T-helper 1 cell (primary cell): ENCODE results near the gene SLC26A1.
A peak's percentile ranks its signal among the peaks of the same experiment; 100 is the strongest.

Experiments
- DNase-seq, 5 donors: peaks; one replicate each; pipeline ENCODE4 v3.0.0-alpha.2; 2012 to 2020

SLC26A1 gene

DNA sequence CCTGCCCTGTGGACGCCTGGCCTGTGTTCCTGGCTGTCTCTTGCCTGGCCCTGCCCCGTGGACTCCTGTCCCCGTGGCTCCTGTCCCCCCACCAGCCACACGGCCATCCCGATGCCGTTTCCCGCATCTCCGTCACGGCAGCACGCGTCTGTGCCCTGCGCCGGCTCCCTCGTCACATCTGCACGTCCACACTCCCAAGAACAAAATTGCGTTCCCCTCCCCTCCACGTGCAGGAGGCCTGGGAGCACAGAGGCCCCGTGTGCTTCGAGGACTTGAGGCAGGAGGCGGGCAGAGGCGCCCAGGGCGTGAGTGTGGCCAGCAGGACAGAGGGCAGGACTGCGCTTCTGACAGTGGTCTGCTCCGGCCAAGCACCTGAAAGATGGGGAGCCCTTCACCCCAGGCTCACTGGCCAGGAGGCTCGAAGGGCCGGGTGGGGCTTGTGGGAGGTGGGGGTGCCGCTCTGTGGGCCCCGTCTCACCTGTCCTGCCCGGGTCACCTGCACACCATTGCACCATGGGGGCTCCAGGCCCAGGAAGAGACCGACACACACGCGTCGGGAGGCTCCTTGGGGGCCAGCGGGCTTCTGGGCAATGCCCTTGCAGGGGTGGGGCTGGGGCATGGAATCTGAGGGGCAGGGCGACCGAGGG lies 35.5 kb upstream of the SLC26A1 start:
- DNase-seq = no peak

DNA sequence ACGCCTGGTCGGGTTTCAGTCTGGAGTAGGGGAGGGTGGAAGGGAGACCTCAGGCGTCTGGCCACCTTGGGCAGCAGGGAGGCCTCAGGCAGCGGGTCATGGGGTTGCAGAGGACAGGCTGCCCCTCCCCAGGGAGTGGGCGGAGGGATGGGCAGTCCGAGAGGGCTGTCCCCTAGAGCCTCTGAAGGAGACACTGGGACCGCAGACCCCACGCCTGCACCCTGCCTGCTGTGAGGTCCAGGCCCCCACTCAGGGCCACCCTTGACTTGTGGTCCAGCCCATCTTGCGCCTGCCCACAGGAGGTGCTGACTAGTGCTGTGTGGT lies 34.7 kb upstream of the SLC26A1 start:
- no peak for DNase-seq

DNA sequence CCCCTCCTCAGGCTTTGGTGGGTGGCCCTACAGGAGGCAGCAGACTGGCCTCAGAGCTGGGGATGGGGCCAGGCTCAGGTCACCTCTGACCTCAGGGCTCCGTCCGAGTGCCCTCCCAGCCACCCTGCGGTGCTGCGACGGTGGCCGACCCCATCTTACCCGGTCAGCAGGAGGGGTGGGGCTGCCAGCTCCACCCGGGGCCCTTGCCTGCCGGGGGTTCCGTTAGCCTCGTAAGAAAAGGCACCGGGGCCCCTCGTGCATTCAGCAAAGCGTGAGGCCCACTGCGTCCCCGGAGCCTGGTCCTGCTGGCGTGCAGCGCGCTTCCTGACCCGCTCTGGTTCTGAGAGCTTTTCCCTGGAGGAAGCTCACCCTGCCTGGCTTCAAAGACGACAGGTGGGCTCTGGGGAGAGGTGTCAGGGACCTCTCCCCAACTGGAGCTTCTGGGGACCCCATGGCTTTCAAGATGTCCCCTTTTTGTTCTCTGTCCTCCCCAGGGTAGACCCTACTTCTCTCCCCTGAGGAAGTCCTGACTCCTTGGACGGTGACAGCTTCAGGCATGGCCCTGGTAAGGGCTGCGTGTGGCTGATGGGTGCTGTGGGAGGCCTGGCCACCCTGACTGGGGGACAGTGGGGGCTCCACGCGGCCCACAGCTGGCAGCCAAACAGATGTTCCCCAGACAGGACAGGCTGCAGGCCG lies 34.2 kb upstream of the SLC26A1 start:
- no peak for DNase-seq

DNA sequence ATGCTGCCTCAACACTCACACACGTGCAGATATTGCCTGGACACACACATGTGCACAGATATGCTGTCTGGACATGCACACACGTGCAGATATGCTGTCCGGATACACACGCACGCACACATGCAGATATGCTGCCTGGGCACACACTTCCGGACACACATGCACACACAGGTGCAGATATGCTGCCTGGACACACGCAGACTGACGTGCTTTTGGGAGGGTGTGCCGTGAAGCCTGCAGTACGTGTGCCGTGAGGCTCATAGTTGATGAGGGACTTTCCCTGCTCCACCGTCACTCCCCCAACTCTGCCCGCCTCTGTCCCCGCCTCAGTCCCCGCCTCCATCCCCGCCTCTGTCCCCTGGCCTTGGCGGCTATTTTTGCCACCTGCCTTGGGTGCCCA lies 32.9 kb upstream of the SLC26A1 start:
- DNase-seq = peak in 2 of 5 donors; percentile 19 to 21

DNA sequence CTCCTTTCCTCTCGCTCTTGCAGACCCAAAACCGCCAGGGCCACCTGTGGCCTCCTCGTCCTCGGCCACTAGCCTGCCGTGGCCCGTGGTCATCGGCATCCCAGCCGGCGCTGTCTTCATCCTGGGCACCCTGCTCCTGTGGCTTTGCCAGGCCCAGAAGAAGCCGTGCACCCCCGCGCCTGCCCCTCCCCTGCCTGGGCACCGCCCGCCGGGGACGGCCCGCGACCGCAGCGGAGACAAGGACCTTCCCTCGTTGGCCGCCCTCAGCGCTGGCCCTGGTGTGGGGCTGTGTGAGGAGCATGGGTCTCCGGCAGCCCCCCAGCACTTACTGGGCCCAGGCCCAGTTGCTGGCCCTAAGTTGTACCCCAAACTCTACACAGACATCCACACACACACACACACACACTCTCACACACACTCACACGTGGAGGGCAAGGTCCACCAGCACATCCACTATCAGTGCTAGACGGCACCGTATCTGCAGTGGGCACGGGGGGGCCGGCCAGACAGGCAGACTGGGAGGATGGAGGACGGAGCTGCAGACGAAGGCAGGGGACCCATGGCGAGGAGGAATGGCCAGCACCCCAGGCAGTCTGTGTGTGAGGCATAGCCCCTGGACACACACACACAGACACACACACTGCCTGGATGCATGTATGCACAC lies 31.8 kb upstream of the SLC26A1 start:
- no peak for DNase-seq

DNA sequence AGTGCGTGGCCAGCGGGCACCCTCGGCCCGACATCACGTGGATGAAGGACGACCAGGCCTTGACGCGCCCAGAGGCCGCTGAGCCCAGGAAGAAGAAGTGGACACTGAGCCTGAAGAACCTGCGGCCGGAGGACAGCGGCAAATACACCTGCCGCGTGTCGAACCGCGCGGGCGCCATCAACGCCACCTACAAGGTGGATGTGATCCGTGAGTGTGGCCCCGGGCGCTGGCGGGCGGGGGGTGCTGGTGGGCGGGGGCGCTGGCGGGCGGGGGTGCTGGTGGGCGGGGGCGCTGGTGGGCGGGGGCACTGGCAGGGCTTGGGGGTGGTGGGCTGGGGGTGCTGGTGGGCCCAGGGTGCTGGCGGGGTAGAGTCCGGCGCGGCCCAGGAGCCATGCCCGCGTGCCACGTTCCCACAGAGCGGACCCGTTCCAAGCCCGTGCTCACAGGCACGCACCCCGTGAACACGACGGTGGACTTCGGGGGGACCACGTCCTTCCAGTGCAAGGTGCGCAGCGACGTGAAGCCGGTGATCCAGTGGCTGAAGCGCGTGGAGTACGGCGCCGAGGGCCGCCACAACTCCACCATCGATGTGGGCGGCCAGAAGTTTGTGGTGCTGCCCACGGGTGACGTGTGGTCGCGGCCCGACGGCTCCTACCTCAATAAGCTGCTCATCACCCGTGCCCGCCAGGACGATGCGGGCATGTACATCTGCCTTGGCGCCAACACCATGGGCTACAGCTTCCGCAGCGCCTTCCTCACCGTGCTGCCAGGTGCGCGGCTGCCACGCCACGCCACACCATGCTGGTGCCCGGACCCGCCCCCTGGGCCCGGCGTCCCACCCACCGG lies 30.9 kb upstream of the SLC26A1 start:
- no peak for DNase-seq

DNA sequence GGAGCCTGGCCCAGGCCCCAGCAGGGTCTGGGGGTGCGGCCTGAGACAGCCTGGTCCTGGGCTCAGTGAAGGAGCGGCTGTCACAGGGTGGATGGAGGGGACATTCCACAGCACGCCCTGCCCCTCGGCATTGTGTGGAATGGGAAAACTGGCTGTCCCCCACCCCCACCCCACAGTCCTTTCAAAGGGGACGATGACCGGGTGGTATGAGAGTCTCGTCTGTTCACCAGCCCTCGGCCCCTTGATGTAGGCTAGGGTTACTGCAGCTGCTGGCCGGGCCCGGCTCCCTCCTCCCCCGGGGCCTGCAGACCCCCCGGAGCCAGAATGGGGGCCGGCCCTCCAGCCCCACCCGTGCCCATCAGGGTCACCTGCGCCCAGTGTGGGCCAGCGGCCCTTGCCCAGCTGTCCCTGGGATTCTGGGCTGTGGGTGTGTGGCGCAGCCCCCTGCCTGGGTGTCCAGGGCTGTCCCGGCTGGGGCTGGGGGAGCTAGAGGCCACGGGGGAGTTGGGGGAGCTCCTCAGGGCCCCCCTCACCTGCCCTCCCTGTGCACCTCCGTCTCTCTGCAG lies 30.0 kb upstream of the SLC26A1 start:
- no peak for DNase-seq

DNA sequence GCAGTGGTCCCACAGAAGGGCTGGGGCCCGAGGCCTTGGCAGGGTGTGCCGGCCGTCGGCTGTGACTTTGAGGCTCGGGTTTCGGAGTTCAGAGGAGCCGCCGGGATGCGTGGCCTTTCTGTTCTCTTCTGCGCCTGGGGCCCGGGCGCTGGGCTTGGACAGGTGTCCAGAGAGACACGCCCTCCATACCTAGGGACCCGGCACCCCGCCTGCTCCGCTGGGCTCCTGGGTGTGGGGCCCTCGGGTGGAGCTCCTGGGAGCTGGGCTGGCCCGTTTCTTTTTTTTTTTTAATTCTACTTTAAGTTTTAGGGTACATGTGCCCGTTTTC lies 29.5 kb upstream of the SLC26A1 start:
- no peak for DNase-seq

DNA sequence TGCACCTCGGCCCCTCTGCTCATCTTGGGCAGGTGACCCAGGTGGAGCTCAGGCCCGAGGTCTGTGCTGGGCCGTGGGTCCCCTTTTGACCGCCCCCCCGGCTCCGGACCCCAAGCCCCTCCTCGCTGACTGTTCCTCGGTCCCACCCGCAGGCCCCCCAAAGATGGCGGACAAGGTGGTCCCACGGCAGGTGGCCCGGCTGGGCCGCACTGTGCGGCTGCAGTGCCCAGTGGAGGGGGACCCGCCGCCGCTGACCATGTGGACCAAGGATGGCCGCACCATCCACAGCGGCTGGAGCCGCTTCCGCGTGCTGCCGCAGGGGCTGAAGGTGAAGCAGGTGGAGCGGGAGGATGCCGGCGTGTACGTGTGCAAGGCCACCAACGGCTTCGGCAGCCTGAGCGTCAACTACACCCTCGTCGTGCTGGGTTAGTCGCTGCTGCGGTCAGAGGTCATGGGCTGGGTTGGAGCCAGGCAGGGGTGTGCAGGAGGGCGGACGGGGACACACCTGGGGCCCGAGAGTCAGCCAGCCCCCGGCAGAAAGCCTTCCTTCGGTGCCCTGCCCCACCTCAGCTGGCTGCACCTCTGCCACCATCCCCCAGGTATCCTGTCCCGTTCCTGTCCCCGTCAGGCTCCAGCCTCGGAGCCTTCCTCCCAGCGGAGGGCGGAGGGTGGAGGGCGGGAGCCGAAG lies 29.0 kb upstream of the SLC26A1 start:
- DNase-seq = no peak

DNA sequence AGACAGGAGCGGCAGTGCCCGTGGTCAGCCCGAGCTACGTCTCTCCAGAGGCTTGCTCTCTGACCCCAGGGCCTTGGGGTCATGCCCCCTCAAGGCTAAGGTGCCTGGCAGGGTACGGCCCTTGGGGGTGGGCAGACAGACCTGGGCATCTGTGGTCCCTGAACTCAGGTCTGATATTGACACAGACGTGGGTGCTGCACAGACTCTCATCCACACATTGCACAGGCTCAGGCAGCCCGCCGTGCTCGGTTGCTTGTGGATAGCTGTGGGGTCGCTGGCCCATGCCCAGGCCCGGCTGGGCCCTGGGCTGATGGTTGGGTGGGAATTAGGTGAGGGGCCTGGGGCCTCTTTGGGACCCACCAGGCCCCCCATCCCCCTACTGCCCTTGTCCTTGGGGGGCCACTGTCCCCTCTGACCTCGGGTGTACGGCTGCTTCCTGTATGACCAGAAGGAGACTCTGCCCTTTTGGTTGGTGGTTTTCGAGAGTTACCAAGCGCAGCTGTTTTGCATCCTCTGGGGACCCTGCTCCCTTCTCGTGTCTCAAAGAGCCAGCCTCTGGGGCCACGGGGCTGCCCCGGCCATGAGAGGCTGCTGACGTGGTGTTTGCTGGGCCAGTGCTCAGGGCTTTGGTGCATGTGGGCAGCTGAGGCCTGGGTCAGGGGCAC lies 28.3 kb upstream of the SLC26A1 start:
- no peak for DNase-seq

DNA sequence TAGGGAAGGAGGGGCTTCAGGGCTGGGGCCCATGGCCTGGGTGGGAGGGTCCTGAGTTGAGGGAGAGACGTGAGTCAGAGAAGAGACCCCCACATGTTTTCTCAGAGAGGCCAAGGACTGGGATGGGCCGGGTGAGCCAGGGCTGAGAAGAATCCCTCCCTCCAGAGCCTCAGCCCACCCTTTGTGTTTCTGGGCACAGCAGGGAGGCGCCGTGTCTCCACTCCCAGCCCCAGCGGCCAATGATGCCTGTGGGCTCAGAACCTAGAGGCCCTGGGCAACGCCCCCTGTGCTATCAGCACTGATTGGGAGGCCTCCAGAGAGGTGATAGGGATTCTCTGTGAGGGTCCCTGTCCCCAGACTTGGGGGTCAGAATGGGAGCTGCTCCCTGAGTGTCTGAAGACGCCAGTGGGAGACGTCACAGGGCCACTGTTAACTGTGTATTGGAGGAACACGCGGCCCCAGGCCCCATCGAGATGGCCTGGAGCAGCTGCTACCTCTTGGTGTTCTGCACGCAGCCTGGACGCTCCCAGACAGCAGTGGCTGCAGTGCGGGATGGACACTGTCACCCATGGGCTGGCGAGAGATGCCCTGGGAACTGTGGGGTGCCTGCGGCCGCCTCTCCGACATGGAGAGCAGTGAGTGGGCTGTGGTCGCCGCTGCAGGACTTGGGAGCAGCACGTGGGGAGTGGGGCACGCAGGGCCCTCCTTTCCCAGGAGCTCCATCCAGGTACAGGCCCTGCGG lies 26.7 kb upstream of the SLC26A1 start:
- no peak for DNase-seq

DNA sequence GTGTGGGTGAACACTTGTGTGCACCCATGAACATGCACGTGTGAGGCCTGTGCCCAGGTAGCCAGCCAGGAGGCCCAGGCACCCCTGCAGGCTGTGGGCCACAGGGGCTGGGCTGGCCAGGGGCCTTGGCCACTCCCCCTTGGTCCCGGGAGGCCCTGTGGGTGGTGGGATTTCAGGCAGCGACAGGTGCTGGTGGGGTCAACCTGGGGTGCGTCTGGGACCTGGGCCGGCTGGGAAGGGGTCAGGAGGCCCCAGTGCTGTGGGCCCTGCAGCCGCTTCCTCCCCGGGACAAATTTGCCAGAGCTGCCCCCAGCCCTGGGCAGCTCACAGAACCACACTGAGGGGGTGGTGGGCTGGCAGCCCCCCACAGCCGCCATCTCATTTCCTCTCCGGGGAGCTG lies 26.1 kb upstream of the SLC26A1 start:
- no peak for DNase-seq

DNA sequence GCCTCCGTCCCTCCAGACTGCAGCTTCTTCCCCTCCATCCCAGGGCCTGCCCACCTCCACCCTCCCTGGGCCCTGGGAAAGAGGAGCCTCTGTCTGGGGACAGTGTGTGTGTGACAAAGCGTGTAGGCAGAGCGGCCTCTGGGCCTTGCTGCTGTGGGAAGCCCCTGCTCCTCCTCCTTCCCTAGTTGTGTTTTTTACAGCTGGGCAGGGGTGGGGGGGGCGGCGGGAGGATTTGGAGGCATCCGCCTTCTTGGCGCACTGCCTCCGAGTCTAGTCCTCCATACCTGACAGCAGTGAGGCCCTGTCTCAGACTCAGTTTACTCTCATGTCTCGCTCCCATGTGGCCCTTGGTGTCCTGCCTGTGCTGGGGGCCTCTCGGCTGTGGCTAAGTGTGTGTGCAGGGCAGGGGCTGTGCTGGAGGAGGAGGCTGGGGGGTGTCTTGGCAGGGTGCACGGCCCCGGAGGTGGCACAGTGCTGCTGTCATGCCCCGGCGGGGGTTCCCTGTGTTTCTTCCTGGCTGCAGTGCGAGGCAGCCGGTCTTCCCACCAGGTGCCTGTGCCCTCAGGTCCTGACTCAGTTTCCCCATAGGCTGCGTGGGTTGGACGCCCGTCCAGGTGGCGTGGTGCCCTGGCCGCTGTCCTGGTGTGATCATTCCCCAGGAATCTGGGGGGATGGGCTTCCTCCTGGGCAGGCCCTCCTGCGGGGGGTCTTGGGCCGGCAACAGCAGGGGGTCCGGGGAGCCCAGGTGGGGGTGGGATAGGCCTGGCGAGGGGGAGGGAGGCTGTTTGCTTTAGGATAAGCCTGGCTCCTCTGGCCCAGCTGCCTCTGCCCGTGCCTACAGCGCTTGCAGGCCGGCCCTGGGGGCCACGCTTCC lies 25.2 kb upstream of the SLC26A1 start:
- no peak for DNase-seq

DNA sequence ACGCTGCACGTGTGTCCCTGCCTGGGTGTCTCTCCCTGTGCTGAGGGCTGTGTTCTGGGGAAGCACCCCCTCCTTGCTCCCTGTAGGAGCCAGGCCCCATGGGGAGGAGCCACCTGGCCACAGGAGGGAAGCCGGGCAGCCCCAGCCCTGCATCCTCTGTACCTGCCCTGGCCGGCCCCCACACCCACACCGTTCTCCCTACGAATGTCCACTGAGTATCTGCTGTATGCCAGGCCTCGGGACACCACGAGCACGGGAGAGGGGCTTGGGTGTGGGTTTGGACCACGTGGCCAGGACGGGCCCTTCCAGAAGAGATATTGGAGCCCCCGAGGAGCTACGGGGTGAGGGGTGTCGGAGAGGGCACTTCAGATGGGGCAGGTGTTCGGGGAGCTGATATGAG lies 24.5 kb upstream of the SLC26A1 start:
- DNase-seq = no peak

DNA sequence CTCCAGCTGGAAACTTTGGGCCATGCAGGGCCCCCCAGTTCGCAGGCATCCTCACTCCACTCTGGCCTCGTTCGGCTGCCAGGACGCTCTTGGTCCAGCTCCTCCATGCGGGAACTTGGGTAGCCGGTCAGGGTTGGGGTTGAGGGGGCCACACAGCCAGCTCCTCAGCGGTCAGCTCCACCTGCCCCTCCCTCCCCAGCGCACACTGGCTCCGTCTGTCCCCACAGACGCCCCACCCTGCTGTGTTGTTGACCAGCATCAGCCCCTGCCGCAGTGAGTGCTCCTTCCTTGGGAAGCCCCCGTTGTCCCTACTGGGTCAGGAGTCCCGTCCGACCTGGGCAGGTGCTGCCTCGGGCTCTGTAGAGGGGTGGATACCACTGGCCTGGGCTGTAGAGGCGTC lies 24.0 kb upstream of the SLC26A1 start:
- no peak for DNase-seq

DNA sequence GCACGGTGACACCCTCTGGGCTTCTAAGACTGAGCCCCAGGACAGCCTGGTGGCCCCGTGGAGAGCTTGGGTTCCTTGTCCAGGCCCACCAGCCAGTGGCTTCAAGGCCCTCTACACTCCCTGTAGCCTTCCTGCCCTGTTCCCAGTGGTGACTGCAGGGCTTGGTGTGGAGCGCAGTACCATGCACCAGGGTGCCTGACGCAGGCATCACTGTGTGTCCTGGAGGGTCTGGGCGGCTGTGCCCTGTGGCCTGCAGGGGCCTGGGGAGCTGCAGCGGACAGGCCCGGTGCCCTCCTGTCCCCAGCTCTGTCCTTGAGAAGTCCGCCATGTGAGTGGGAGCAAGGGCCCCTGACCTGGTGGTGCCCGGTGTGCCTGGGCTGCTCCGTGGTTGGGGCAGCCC lies 22.5 kb upstream of the SLC26A1 start:
- DNase-seq = no peak

DNA sequence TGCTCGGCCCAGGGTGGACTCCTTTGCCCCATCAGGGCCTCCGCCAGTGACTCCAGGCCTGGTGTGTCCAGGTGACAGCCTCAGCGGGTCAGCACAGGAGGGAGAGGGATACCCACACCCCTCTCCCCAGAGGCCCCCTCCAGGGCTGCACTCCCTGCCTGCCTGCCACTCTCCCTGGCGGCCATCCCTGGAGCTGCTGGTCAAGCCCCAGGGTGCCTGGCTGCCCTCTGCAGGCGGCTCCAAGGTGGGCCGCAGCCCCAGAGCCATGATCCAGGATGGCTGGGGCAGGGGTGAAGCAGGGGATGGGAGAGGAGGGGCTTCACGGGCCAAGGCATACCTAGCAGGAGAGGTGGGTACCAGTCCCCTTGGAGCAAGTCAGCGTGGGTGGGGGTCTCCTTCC lies 22.0 kb upstream of the SLC26A1 start:
- DNase-seq = no peak

DNA sequence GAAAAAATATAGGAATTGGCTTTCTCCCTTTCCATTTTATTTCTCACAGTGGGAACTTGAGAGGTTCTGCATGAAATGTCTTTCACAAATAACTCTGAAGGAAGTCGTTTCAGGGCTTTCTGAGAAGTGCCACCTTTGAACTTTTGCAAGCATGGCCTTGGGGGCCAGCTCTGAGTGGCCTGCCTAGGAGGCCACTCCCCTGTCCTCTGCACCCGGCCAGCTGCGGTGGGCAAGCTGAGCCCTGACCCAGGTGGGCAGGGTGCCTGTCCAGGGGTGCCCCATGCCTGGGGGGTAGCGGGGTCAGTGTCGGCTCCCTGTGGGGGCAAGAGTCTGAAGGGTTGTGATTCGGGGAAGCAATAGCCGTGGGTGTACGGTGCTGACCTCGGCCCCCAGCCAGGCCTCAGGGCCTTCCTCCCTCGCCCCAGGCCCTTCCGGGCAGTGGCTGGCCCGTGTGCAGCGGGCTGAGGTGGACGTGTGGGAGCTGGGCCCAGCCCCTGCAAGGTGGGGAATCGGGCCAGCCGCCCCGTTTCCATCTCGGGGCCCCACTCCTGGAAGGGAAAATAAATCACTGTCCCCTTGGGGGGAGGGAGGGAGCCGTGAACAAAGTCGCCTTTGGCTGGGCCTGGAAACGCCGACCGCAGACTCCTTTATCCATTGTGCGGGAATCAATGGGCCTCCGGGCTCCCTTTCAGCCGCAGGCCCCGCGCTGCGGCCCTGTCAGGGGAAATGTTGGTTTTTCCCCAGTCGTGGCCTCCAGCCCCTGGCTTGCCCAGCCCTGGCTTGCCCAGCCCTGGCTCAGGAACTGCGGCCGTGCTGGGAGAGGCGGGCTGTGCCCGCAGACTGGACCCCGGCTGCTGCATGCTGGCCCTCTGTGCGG lies 21.3 kb upstream of the SLC26A1 start:
- DNase-seq = no peak
